A673 (cell line): ENCODE results near the gene HOXC10. TPM values are rescaled to one million over a fixed set of nuclear protein-coding genes. Genes with fewer than 3 reads are reported as not detected.

Experiments
- BruUV-seq: library from RNA; stranded (reverse); fragments of 400-500 nt; replicated peaks from 2 replicates; lab custom pipeline; 2021; lab: Mats Ljungman, UMichigan
- CTCF ChIA-PET: fragments of 300-600 bp; sonication (Branson Sonifier 250); formaldehyde crosslinking; loops from one replicate; lab custom pipeline; 2022; ENCODE audit warnings: antibody characterized with exemption; lab: Charles Lee
- POLR2A ChIA-PET: fragments of 300-600 bp; sonication (Branson Sonifier 250); formaldehyde crosslinking; loops from one replicate; lab custom pipeline; 2022; ENCODE audit warnings: antibody characterized with exemption; ENCODE audit not compliant: low non-redundant PET; lab: Charles Lee
- DNase-seq: peaks from one replicate; pipeline ENCODE4 v3.0.0-alpha.2; 2015; ENCODE audit warnings: low spot score
- H3K27ac ChIP-seq: fragments of 200-600 bp; sonication (generic); 2 replicates; pipeline ENCODE4 v1.5.1; 2016; ENCODE audit warnings: mixed run types, low read depth, mild to moderate bottlenecking, mixed read lengths, antibody characterized with exemption, low read length; ENCODE audit not compliant: poor library complexity, severe bottlenecking
- H3K27me3 ChIP-seq: fragments of 200-600 bp; sonication (generic); replicated peaks from 2 replicates; pipeline ENCODE4 v1.6.1; 2017; ENCODE audit warnings: mixed run types, low read depth, mild to moderate bottlenecking, mixed read lengths, antibody characterized with exemption, low read length; ENCODE audit not compliant: insufficient read depth, poor library complexity
- H3K36me3 ChIP-seq: fragments of 200-600 bp; sonication (generic); 2 replicates; pipeline ENCODE4 v1.6.1; 2016; ENCODE audit warnings: mixed run types, mild to moderate bottlenecking, mixed read lengths, antibody characterized with exemption, low read length; ENCODE audit not compliant: insufficient read depth, poor library complexity, severe bottlenecking
- H3K4me1 ChIP-seq: fragments of 200-600 bp; sonication (generic); 2 replicates; pipeline ENCODE4 v1.6.1; 2017; ENCODE audit warnings: mixed run types, mild to moderate bottlenecking, mixed read lengths, antibody characterized with exemption, low read length; ENCODE audit not compliant: insufficient read depth, poor library complexity, severe bottlenecking
- H3K4me3 ChIP-seq: fragments of 200-600 bp; sonication (generic); 2 replicates; pipeline ENCODE4 v1.5.1; 2016; ENCODE audit warnings: low read depth, mixed run types, mild to moderate bottlenecking, mixed read lengths, low read length; ENCODE audit not compliant: poor library complexity, severe bottlenecking
- H3K9me3 ChIP-seq: fragments of 200-600 bp; sonication (generic); 2 replicates; pipeline ENCODE4 v1.6.1; 2016; ENCODE audit warnings: mixed run types, low read depth, mild to moderate bottlenecking, mixed read lengths, antibody characterized with exemption, low read length; ENCODE audit not compliant: poor library complexity, severe bottlenecking
- CTCF ChIP-seq: fragments of 300-800, 200-600 bp; sonication (generic); conservative IDR thresholded peaks from 2 replicates; pipeline ENCODE4 v1.5.1; 2017; ENCODE audit warnings: low read depth, mild to moderate bottlenecking, antibody characterized with exemption, low read length, moderate library complexity, mixed read lengths
- EZH2 ChIP-seq: fragments of 200-600 bp; sonication (generic); IDR thresholded peaks from 2 replicates; pipeline ENCODE4 v1.6.1; 2017; ENCODE audit warnings: borderline replicate concordance, low read depth, mild to moderate bottlenecking, mixed read lengths, antibody characterized with exemption, low read length; ENCODE audit not compliant: poor library complexity, severe bottlenecking
- intact Hi-C: fragments of 100-400 bp; cut with micrococcal nuclease; formaldehyde crosslinking; loops from one replicate; pipeline ENCODE4 v1.10.0; 2022; ENCODE audit not compliant: unreplicated experiment
- total RNA-seq: library from RNA; stranded (reverse); gene quantifications from 2 replicates; pipeline ENCODE4 v1.2.3, GENCODE V29; 2021

HOXC10 gene
- total RNA-seq, 1 experiment from 2014 or later, result 27.8 TPM

GRCh38 chr12:53993162-53994008, 8.4 kb downstream of the HOXC10 start:
- TF ChIP-seq EZH2 (no peak), CTCF (no peak)
- H3K9me3 ChIP-seq, result no peaks in the 10 kb centered on the region
- intact Hi-C loops, result no loop called here
- BruUV-seq, result no TSS peak
- H3K27me3 ChIP-seq, result no peaks in the 10 kb centered on the region
- peak overlapping the region; percentile 98 for H3K27ac ChIP-seq
- H3K4me3 ChIP-seq, result peak overlapping the region; percentile 70
- peaks cover 85% of the 10 kb centered on the region for H3K4me1 ChIP-seq
- DNase-seq, result no peak
- ChIA-PET CTCF (no interaction called here), POLR2A (interaction anchor here (0.8 kb wide), 1 partner anchor 19 kb away, joined by 3 read pairs; no protein-coding TSS in a partner anchor)
- no peaks in the 10 kb centered on the region for H3K36me3 ChIP-seq

GRCh38 chr12:53994009-53994263, 9.0 kb downstream of the HOXC10 start:
- TF ChIP-seq CTCF (no peak), EZH2 (no peak)
- Histone ChIP-seq H3K4me1 (peaks cover 85% of the 10 kb centered on the region), H3K27me3 (no peaks in the 10 kb centered on the region), H3K36me3 (no peaks in the 10 kb centered on the region), H3K9me3 (no peaks in the 10 kb centered on the region), H3K27ac (peak overlapping the region; percentile 98), H3K4me3 (peak overlapping the region; percentile 70)
- no peak for DNase-seq
- ChIA-PET POLR2A (interaction anchor here (0.8 kb wide), 1 partner anchor 20 kb away, joined by 3 read pairs; no protein-coding TSS in a partner anchor), CTCF (no interaction called here)
- no TSS peak for BruUV-seq
- intact Hi-C loops, result no loop called here

GRCh38 chr12:53994264-53995001, 9.5 kb downstream of the HOXC10 start:
- BruUV-seq, result no TSS peak
- DNase-seq, result no peak
- peak overlapping the region; percentile 98 for H3K27ac ChIP-seq
- intact Hi-C loops, result no loop called here
- H3K36me3 ChIP-seq, result no peaks in the 10 kb centered on the region
- H3K4me3 ChIP-seq, result peak overlapping the region; percentile 70
- H3K4me1 ChIP-seq, result peaks cover 86% of the 10 kb centered on the region
- ChIA-PET CTCF (interaction anchor here (1.1 kb wide), 1 partner anchor 213 kb away, joined by 3 read pairs; no protein-coding TSS in a partner anchor), POLR2A (interaction anchor here (0.8 kb wide), 1 partner anchor 20 kb away, joined by 3 read pairs; no protein-coding TSS in a partner anchor)
- H3K9me3 ChIP-seq, result no peaks in the 10 kb centered on the region
- TF ChIP-seq CTCF (no peak), EZH2 (no peak)
- H3K27me3 ChIP-seq, result no peaks in the 10 kb centered on the region
